Parathyroid adenoma (tissue), 2 donors: ENCODE results near the gene GOLGA6L10.
A peak's percentile ranks its signal among the peaks of the same experiment; 100 is the strongest.
"Not testable (repeated sequence)": the region's sequence is repeated elsewhere in the genome, so short reads cannot be mapped to it uniquely, and the experiment has no call there.

Experiments used
- H2AFZ ChIP-seq: fragments of 300-600 bp; sonication (generic); one replicate; pipeline ENCODE4 v1.7.0; 2017; ENCODE audit warnings: antibody characterized with exemption, mild to moderate bottlenecking
- H3K27ac ChIP-seq: fragments of 300-600 bp; sonication (generic); one replicate; pipeline ENCODE4 v1.7.0; 2017
- H3K27me3 ChIP-seq: fragments of 300-600 bp; sonication (generic); one replicate; pipeline ENCODE4 v1.7.0; 2017; ENCODE audit warnings: low read length; ENCODE audit not compliant: control insufficient read depth, insufficient read depth
- H3K36me3 ChIP-seq: fragments of 300-600 bp; sonication (generic); one replicate; pipeline ENCODE4 v1.7.0; 2017; ENCODE audit warnings: low read length; ENCODE audit not compliant: control insufficient read depth, insufficient read depth
- H3K4me1 ChIP-seq: fragments of 300-600 bp; sonication (generic); one replicate; pipeline ENCODE4 v1.7.0; 2017; ENCODE audit warnings: control low read depth
- H3K4me2 ChIP-seq: fragments of 300-600 bp; sonication (generic); one replicate; pipeline ENCODE4 v1.7.0; 2017; ENCODE audit warnings: low read length
- H3K4me3 ChIP-seq: fragments of 300-600 bp; sonication (generic); one replicate; pipeline ENCODE4 v1.7.0; 2017; ENCODE audit warnings: low read depth, low read length
- H3K79me2 ChIP-seq: fragments of 300-600 bp; sonication (generic); one replicate; pipeline ENCODE4 v1.7.0; 2017; ENCODE audit warnings: control low read depth
- H3K9ac ChIP-seq: fragments of 300-600 bp; sonication (generic); one replicate; pipeline ENCODE4 v1.7.0; 2017; ENCODE audit warnings: mild to moderate bottlenecking
- H3K9me3 ChIP-seq: fragments of 300-600 bp; sonication (generic); one replicate; pipeline ENCODE4 v1.7.0; 2017; ENCODE audit warnings: low read length; ENCODE audit not compliant: control insufficient read depth
- CTCF ChIP-seq: fragments of 300-600 bp; sonication (generic); IDR thresholded peaks from one replicate; pipeline ENCODE4 v1.7.0; 2017; ENCODE audit warnings: antibody characterized with exemption, mild to moderate bottlenecking
- donor health status: primary hyperparathyroidism.

Gene GOLGA6L10

GRCh38 chr15:82379552-82379951 is 30.3 kb upstream of the GOLGA6L10 start:
- not testable (repeated sequence) for H3K4me3 ChIP-seq, H3K36me3 ChIP-seq, H2AFZ ChIP-seq, H3K27me3 ChIP-seq, H3K27ac ChIP-seq, H3K9ac ChIP-seq, H3K9me3 ChIP-seq, H3K4me1 ChIP-seq, H3K4me2 ChIP-seq, H3K79me2 ChIP-seq

DNA sequence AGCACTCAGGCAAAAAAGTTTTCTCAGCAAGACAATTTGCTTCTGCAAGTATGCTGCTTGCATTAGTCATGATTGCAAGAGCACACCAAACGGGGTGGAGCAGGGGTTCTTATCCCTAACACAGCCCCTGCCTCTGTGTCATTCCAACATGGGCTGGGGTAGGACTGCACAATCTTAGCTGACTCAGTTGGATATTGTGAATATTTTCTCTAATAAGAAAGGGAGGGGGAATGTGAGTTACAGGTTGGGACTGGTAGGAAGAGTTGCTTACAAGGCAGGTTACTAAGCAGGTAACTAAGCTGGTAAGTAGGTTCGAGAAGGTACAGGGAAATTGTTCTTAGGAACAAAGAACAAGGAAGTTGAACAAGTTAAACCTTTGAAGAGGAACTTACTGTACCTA is 24.4 kb upstream of the GOLGA6L10 start:
- not testable (repeated sequence) for H3K27me3 ChIP-seq, H3K9ac ChIP-seq, H3K79me2 ChIP-seq, H3K27ac ChIP-seq, H3K4me1 ChIP-seq, H2AFZ ChIP-seq, H3K36me3 ChIP-seq, H3K4me3 ChIP-seq, H3K9me3 ChIP-seq, H3K4me2 ChIP-seq

DNA sequence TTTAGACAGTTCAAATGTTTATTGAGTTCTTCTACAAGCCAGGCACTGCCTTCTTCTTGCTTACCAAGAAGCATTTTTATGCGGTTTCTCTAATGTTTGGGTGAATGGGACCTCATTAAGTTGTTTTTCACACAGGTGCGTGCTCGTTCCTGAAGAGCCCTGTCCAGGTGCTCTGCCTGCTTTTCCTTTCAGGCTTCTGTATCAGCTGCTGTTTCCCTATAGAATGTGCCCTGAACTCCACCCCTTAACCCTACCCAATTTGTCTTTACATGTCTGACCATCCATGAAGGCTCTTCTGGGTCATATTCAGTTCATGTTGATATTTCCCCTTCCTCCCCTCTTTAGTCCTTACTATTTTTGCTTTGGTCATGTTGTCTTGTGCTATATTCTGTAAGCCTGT is 22.4 kb upstream of the GOLGA6L10 start:
- Histone ChIP-seq H3K4me2 (no peak overlapping the region), H3K79me2 (no peaks in the 10 kb centered on the region), H3K9me3 (no peaks in the 10 kb centered on the region), H3K27me3 (no peaks in the 10 kb centered on the region), H3K9ac (no peak overlapping the region), H3K27ac (no peak overlapping the region), H2AFZ (no peak overlapping the region), H3K4me3 (no peak overlapping the region), H3K36me3 (no peaks in the 10 kb centered on the region), H3K4me1 (no peaks in the 10 kb centered on the region)
- TF ChIP-seq CTCF, result no peak

GRCh38 chr15:82367790-82368189 is 18.5 kb upstream of the GOLGA6L10 start:
- not testable (repeated sequence) for H3K4me3 ChIP-seq, H3K27ac ChIP-seq, H3K4me1 ChIP-seq, H3K9ac ChIP-seq, H3K9me3 ChIP-seq, H3K27me3 ChIP-seq, H3K4me2 ChIP-seq, H3K36me3 ChIP-seq, H2AFZ ChIP-seq, H3K79me2 ChIP-seq

DNA sequence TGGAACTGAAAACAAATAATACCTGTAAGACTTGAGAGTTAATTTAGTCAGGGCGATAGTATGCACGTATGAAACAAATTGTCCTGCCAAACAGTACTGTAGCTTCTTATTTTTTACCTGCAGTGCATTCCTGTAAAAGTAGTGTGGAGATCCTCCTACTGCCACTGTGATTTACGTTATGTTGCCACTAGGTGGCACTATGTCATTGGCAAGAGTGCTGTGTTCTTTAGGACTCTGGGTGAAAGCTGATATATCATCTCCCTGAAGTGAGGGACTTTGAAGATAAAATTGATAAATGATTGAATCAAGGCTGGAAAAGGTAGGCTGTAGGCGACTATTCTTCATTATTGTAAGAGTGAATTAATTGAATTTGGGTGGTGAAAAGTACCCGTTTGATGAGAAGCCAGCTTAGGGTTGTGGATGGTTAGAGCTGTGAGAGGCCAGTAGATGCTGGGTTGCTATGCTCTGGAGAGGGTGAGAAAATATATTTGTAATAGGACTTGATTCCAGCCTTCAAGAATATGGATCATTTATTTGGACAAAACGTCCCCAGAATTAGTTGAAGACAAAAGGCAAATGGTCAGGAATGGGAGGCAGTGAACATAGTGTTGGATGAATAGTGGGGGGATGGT is 16.5 kb upstream of the GOLGA6L10 start:
- not testable (repeated sequence) for H3K4me1 ChIP-seq, H3K27me3 ChIP-seq, H3K9me3 ChIP-seq, H3K4me2 ChIP-seq, H3K4me3 ChIP-seq, H3K27ac ChIP-seq, H3K79me2 ChIP-seq, H2AFZ ChIP-seq, H3K9ac ChIP-seq, H3K36me3 ChIP-seq
- TF ChIP-seq CTCF, result peak; percentile 29

- not testable (repeated sequence) for H3K4me2 ChIP-seq, H3K4me1 ChIP-seq, H3K9ac ChIP-seq, H3K27ac ChIP-seq, H3K4me3 ChIP-seq, H2AFZ ChIP-seq, H3K9me3 ChIP-seq, H3K36me3 ChIP-seq, H3K27me3 ChIP-seq, H3K79me2 ChIP-seq
Measured at GRCh38 chr15:82364548-82364947, 15.3 kb upstream of the GOLGA6L10 start.

- not testable (repeated sequence) for H3K9ac ChIP-seq, H2AFZ ChIP-seq, H3K4me1 ChIP-seq, H3K79me2 ChIP-seq, H3K27ac ChIP-seq, H3K27me3 ChIP-seq, H3K4me2 ChIP-seq, H3K36me3 ChIP-seq, H3K4me3 ChIP-seq, H3K9me3 ChIP-seq
Measured at GRCh38 chr15:82362790-82363189, 13.5 kb upstream of the GOLGA6L10 start.

GRCh38 chr15:82360618-82361017 is 11.3 kb upstream of the GOLGA6L10 start:
- H3K4me1 ChIP-seq, H2AFZ ChIP-seq, H3K36me3 ChIP-seq, H3K79me2 ChIP-seq, H3K4me2 ChIP-seq, H3K27me3 ChIP-seq, H3K9ac ChIP-seq, H3K27ac ChIP-seq, H3K4me3 ChIP-seq, H3K9me3 ChIP-seq: not testable (repeated sequence)

GRCh38 chr15:82355055-82355454 is 5.8 kb upstream of the GOLGA6L10 start:
- not testable (repeated sequence) for H3K4me1 ChIP-seq, H3K36me3 ChIP-seq, H3K27me3 ChIP-seq, H3K79me2 ChIP-seq, H3K27ac ChIP-seq, H2AFZ ChIP-seq, H3K9ac ChIP-seq, H3K4me3 ChIP-seq, H3K4me2 ChIP-seq, H3K9me3 ChIP-seq

DNA sequence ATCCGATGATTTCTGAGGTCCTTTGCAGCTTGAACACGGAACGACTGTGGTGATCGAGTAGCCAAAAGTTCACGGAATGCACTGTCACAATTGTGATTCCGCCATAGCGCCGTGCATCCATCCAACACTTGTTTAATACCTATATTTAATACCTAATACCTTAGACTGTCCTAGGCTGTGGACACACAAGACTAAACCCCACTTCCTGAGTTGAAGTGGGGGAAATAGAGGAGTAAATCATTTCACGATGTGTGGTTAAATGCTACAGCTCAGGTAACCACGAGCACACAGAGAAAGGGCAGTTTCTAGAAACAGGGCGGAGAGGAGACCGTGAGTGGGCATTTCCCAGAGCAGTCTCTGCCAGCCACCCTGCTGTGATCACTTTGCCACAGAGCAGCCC is 5.3 kb upstream of the GOLGA6L10 start:
- not testable (repeated sequence) for H3K27me3 ChIP-seq, H3K4me2 ChIP-seq, H3K36me3 ChIP-seq, H3K9ac ChIP-seq, H3K4me1 ChIP-seq, H3K4me3 ChIP-seq, H3K9me3 ChIP-seq, H3K79me2 ChIP-seq
- Histone ChIP-seq H2AFZ (peak overlapping the region; percentile 83), H3K27ac (peak overlapping the region; percentile 53)
